ENCODE results near the gene TACO1. TPM values are rescaled to one million over a fixed set of nuclear protein-coding genes. Genes with fewer than 3 reads are reported as not detected.
A peak's percentile ranks its signal among the peaks of the same experiment; 100 is the strongest.

Gene TACO1
- total and polyA plus RNA-seq, 7 donors, result 11.2 to 50.9 (median 19.9) TPM

GRCh38 chr17:63601439-63602371, 1.0 kb downstream of the TACO1 start:
- peaks cover 0 to 27% (median 18%) of the 10 kb centered on the region in 4 donors for H3K4me1 ChIP-seq
- no peak for DNase-seq
- peak overlapping the region; percentile 85 to 99 (median 98) for H3K4me3 ChIP-seq
- H3K36me3 ChIP-seq, result peaks cover 0 to 29% (median 20%) of the 10 kb centered on the region in 4 donors
- H3K27ac ChIP-seq, result peak overlapping the region; percentile 89 to 95 (median 93)
- TF ChIP-seq CTCF (IDR thresholded peaks at IDR 0.05), result no peak
- no peak for TF ChIP-seq POLR2AphosphoS5 (IDR thresholded peaks at IDR 0.05)
- no peak for TF ChIP-seq EP300 (IDR thresholded peaks at IDR 0.05)
- no peak for TF ChIP-seq POLR2A (IDR thresholded peaks at IDR 0.05)
- intact Hi-C loops (cut with DNase I), result loop anchor here (5.0 kb wide), 1 partner anchor 49 kb away; the partner anchor contains the start of gene DCAF7
- no peaks in the 10 kb centered on the region for H3K9me3 ChIP-seq
- WGBS, 2 donors, result 25 to 49% methylated on average over 9 of the region's 9 CpGs
- H3K27me3 ChIP-seq, result no peaks in the 10 kb centered on the region

GRCh38 chr17:63609816-63610573, 9.3 kb downstream of the TACO1 start:
- H3K9me3 ChIP-seq, result no peaks in the 10 kb centered on the region
- DNase-seq, result no peak
- no peak overlapping the region for H3K27ac ChIP-seq
- no peaks in the 10 kb centered on the region for H3K27me3 ChIP-seq
- H3K4me1 ChIP-seq, result no peaks in the 10 kb centered on the region
- intact Hi-C loops (cut with DNase I), result loop anchor here (5.0 kb wide), 1 partner anchor 163 kb away; the partner anchor contains the start of gene CYB561
- no peak overlapping the region for H3K4me3 ChIP-seq
- peaks cover 0 to 61% (median 43%) of the 10 kb centered on the region in 4 donors for H3K36me3 ChIP-seq
- WGBS, 2 donors, result 82 to 85% methylated on average over 6 of the region's 6 CpGs
- TF ChIP-seq POLR2AphosphoS5 (IDR thresholded peaks at IDR 0.05) (no peak), CTCF (IDR thresholded peaks at IDR 0.05) (no peak), POLR2A (IDR thresholded peaks at IDR 0.05) (no peak)

GRCh38 chr17:63610854-63611253, 10.2 kb downstream of the TACO1 start:
- 96 to 98% methylated on average over 10 of the region's 10 CpGs for WGBS, 2 donors
- Histone ChIP-seq H3K9me3 (no peaks in the 10 kb centered on the region), H3K4me3 (no peak overlapping the region), H3K27me3 (no peaks in the 10 kb centered on the region), H3K27ac (no peak overlapping the region), H3K4me1 (no peaks in the 10 kb centered on the region), H3K36me3 (peaks cover 0 to 52% (median 34%) of the 10 kb centered on the region in 4 donors)
- intact Hi-C loops (cut with DNase I), result loop anchor here (5.0 kb wide), 1 partner anchor 164 kb away; the partner anchor contains the start of gene CYB561
- TF ChIP-seq CTCF (IDR thresholded peaks at IDR 0.05) (no peak), POLR2A (IDR thresholded peaks at IDR 0.05) (no peak), EP300 (IDR thresholded peaks at IDR 0.05) (no peak), POLR2AphosphoS5 (IDR thresholded peaks at IDR 0.05) (no peak)
- no peak for DNase-seq

- TF ChIP-seq POLR2AphosphoS5 (IDR thresholded peaks at IDR 0.05), result no peak
- TF ChIP-seq EP300 (IDR thresholded peaks at IDR 0.05), result no peak
- no peak for TF ChIP-seq CTCF (IDR thresholded peaks at IDR 0.05)
- no peak for TF ChIP-seq POLR2A (IDR thresholded peaks at IDR 0.05)
- no peak overlapping the region for H3K4me3 ChIP-seq
- no peaks in the 10 kb centered on the region for H3K27me3 ChIP-seq
- intact Hi-C loops (cut with DNase I), result loop anchor here (5.0 kb wide), 1 partner anchor 164 kb away; the partner anchor contains the start of gene CYB561
- 83 to 90% methylated on average over 3 of the region's 3 CpGs for WGBS, 2 donors
- H3K9me3 ChIP-seq, result no peaks in the 10 kb centered on the region
- peaks cover 0 to 47% (median 30%) of the 10 kb centered on the region in 4 donors for H3K36me3 ChIP-seq
- DNase-seq, result no peak
- no peak overlapping the region for H3K27ac ChIP-seq
- no peaks in the 10 kb centered on the region for H3K4me1 ChIP-seq
Observed at GRCh38 chr17:63611354-63611753, 10.7 kb downstream of the TACO1 start.

Data from sigmoid colon (tissue), 7 donors.